Fibroblast of lung (primary cell): ENCODE data around the gene LONP1. TPM values are rescaled to one million over a fixed set of nuclear protein-coding genes. Genes with fewer than 3 reads are reported as not detected.

ENCODE experiments used
- DNase-seq, 2 donors: peaks; one replicate each; pipeline versions ENCODE4 v3.0.0 to v3.0.0-alpha.2; 2010; ENCODE audit warnings: low read depth in 2 of 2
- H2AFZ ChIP-seq: 2 replicates; pipeline ENCODE4 v1.5.1; 2012; ENCODE audit warnings: low read length, control low read depth, inconsistent platforms
- H3K27ac ChIP-seq: 2 replicates; pipeline ENCODE4 v1.5.1; 2011; ENCODE audit warnings: low read length, control low read depth; ENCODE audit not compliant: insufficient read depth
- H3K27me3 ChIP-seq: 2 replicates; pipeline ENCODE4 v1.5.1; 2011; ENCODE audit warnings: mild to moderate bottlenecking, low read length; ENCODE audit not compliant: control insufficient read depth, insufficient read depth
- H3K36me3 ChIP-seq: 2 replicates; pipeline ENCODE4 v1.5.1; 2011; ENCODE audit warnings: low read length; ENCODE audit not compliant: control insufficient read depth, insufficient read depth
- H3K4me1 ChIP-seq: 2 replicates; pipeline ENCODE4 v1.5.1; 2011; ENCODE audit warnings: low read length; ENCODE audit not compliant: control insufficient read depth, insufficient read depth; ENCODE audit errors: extremely low read depth
- H3K4me2 ChIP-seq: 2 replicates; pipeline ENCODE4 v1.5.1; 2011; ENCODE audit warnings: low read length, control low read depth; ENCODE audit not compliant: insufficient read depth; ENCODE audit errors: extremely low read depth
- H3K4me3 ChIP-seq, 4 experiments: fragments of 200-600 bp in 1 of 4; sonication (generic) in 1 of 4; replicated peaks in 1 of 4; 2 replicates each; pipeline ENCODE4 v1.5.1; 2011 to 2016; ENCODE audit warnings: low read length in 4 of 4, low read depth in 3 of 4, mild to moderate bottlenecking in 3 of 4, control low read depth in 2 of 4, inconsistent platforms in 1 of 4, mixed read lengths in 1 of 4; ENCODE audit not compliant: insufficient read depth in 1 of 4; ENCODE audit errors: control extremely low read depth in 1 of 4
- H3K79me2 ChIP-seq: 2 replicates; pipeline ENCODE4 v1.5.1; 2012; ENCODE audit warnings: mild to moderate bottlenecking, low read length, inconsistent platforms; ENCODE audit not compliant: control insufficient read depth, insufficient read depth
- H3K9ac ChIP-seq: 2 replicates; pipeline ENCODE4 v1.5.1; 2011; ENCODE audit warnings: mild to moderate bottlenecking, low read length, control low read depth; ENCODE audit not compliant: insufficient read depth
- H3K9me3 ChIP-seq: 2 replicates; pipeline ENCODE4 v1.5.1; 2012; ENCODE audit warnings: low read depth, low read length; ENCODE audit not compliant: control insufficient read depth, insufficient read depth
- H4K20me1 ChIP-seq: 2 replicates; pipeline ENCODE4 v1.5.1; 2011; ENCODE audit warnings: low read length; ENCODE audit not compliant: control insufficient read depth, insufficient read depth; ENCODE audit errors: extremely low read depth
- EZH2 ChIP-seq: IDR thresholded peaks from 2 replicates; pipeline ENCODE4 v1.5.1; 2012; ENCODE audit warnings: low read length, control low read depth, mild to moderate bottlenecking; ENCODE audit errors: missing control alignments
- polyA plus RNA-seq, 2 donors: library from polyadenylated mRNA; depleted of rRNA in 1 of 2; stranded (reverse) in 1 of 2; unstranded in 1 of 2; fragments of >200 nt; gene quantifications; 2 replicates each; pipeline ENCODE4 v1.2.1, GENCODE V29; 2011 to 2012; ENCODE audit warnings: missing spikeins in 1 of 2
- total RNA-seq: library from RNA; depleted of rRNA; stranded (reverse); fragments of >200 nt; gene quantifications from 2 replicates; pipeline ENCODE4 v1.2.1, GENCODE V29; 2014
- TF ChIP-seq, protein P1 (sequence below), 2 donors: IDR thresholded peaks in 1 of 2; conservative IDR thresholded peaks in 1 of 2; 1 replicate in 1 of 2; 2 replicates in 1 of 2; pipeline ENCODE4 v1.5.1; 2011 to 2012; ENCODE audit warnings: low read length in 2 of 2, control low read depth in 1 of 2, inconsistent platforms in 1 of 2, low read depth in 1 of 2, mild to moderate bottlenecking in 1 of 2

Gene LONP1
- total and polyA plus RNA-seq, 2 donors (not counting 1 experiment from before 2014, with no cell fraction given): 29.8 to 172 TPM

GRCh38 chr19:5707576-5708575 lies 12.1 kb downstream of the LONP1 start:
- Histone ChIP-seq H3K79me2 (no peaks in the 10 kb centered on the region), H3K9ac (no peak overlapping the region), H3K27ac (no peak overlapping the region), H3K4me1 (peaks cover 2% of the 10 kb centered on the region), H4K20me1 (no peaks in the 10 kb centered on the region), H2AFZ (no peak overlapping the region), H3K9me3 (no peaks in the 10 kb centered on the region), H3K4me3 (no peak overlapping the region), H3K36me3 (peaks cover 51% of the 10 kb centered on the region), H3K4me2 (no peak overlapping the region), H3K27me3 (no peaks in the 10 kb centered on the region)
- no peak for DNase-seq
- TF ChIP-seq, protein P1, sequence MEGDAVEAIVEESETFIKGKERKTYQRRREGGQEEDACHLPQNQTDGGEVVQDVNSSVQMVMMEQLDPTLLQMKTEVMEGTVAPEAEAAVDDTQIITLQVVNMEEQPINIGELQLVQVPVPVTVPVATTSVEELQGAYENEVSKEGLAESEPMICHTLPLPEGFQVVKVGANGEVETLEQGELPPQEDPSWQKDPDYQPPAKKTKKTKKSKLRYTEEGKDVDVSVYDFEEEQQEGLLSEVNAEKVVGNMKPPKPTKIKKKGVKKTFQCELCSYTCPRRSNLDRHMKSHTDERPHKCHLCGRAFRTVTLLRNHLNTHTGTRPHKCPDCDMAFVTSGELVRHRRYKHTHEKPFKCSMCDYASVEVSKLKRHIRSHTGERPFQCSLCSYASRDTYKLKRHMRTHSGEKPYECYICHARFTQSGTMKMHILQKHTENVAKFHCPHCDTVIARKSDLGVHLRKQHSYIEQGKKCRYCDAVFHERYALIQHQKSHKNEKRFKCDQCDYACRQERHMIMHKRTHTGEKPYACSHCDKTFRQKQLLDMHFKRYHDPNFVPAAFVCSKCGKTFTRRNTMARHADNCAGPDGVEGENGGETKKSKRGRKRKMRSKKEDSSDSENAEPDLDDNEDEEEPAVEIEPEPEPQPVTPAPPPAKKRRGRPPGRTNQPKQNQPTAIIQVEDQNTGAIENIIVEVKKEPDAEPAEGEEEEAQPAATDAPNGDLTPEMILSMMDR (conservative IDR thresholded peaks at IDR 0.05 in 1 of 2, IDR thresholded peaks at IDR 0.05 in 1 of 2; ENCODE audit: low read depth in 1 of 2, low read length in 2 of 2): no peak
- no peak for TF ChIP-seq EZH2

DNA sequence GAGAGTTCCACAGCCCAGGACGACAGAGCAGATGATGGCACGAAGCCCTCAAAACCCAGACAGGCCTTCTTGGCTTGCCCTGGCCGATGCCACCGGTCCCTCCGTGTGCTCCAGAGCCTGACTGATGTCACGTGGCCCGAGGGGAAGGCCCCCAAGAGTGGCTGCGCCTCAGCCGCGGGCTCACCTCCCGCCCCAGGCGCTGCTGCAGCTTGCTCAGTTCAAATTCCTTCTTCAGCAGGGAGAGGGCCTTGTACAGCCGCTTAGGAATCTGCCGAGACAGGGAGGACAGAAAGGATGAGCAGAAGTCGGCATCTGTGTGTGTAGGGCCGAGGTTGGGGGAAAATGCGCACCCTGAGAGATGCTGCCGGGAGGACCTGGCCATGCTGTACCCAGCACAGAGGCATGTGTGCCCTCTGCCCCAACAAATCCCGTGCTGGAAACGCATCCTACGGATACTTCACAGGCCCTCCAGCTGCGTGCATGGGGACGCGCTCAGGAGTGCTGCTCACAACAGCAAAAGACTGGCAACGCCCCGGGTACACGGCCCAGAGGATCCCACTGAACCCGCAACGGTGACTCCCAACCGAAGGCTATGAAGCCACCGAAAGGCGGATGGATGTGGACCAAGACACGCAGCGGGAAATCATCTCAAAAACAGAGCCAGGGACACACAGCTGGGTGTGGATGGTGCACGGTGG lies 12.9 kb downstream of the LONP1 start:
- no peak overlapping the region for H3K4me2 ChIP-seq
- H3K27ac ChIP-seq: no peak overlapping the region
- H3K4me1 ChIP-seq: peaks cover 2% of the 10 kb centered on the region
- no peaks in the 10 kb centered on the region for H3K27me3 ChIP-seq
- H2AFZ ChIP-seq: no peak overlapping the region
- H3K9me3 ChIP-seq: no peaks in the 10 kb centered on the region
- no peaks in the 10 kb centered on the region for H4K20me1 ChIP-seq
- no peak overlapping the region for H3K4me3 ChIP-seq
- peaks cover 44% of the 10 kb centered on the region for H3K36me3 ChIP-seq
- TF ChIP-seq, protein P1 (conservative IDR thresholded peaks at IDR 0.05 in 1 of 2, IDR thresholded peaks at IDR 0.05 in 1 of 2; ENCODE audit: low read depth in 1 of 2, low read length in 2 of 2): no peak
- TF ChIP-seq EZH2: no peak
- DNase-seq: no peak
- no peak overlapping the region for H3K9ac ChIP-seq
- no peaks in the 10 kb centered on the region for H3K79me2 ChIP-seq

GRCh38 chr19:5705552-5705951 lies 14.4 kb downstream of the LONP1 start:
- DNase-seq: no peak
- no peaks in the 10 kb centered on the region for H3K27me3 ChIP-seq
- H3K36me3 ChIP-seq: peaks cover 38% of the 10 kb centered on the region
- no peaks in the 10 kb centered on the region for H3K79me2 ChIP-seq
- H3K4me1 ChIP-seq: peaks cover 2% of the 10 kb centered on the region
- H3K9ac ChIP-seq: no peak overlapping the region
- no peak overlapping the region for H3K4me3 ChIP-seq
- no peak overlapping the region for H2AFZ ChIP-seq
- no peaks in the 10 kb centered on the region for H4K20me1 ChIP-seq
- H3K27ac ChIP-seq: no peak overlapping the region
- no peaks in the 10 kb centered on the region for H3K9me3 ChIP-seq
- TF ChIP-seq, protein P1 (conservative IDR thresholded peaks at IDR 0.05 in 1 of 2, IDR thresholded peaks at IDR 0.05 in 1 of 2; ENCODE audit: low read depth in 1 of 2, low read length in 2 of 2): no peak
- TF ChIP-seq EZH2: no peak
- no peak overlapping the region for H3K4me2 ChIP-seq
